ENCODE measurements around the gene SRSF3.
"Not testable (repeated sequence)": the region's sequence is repeated elsewhere in the genome, so short reads cannot be mapped to it uniquely, and the experiment has no call there.

Gene SRSF3

DNA sequence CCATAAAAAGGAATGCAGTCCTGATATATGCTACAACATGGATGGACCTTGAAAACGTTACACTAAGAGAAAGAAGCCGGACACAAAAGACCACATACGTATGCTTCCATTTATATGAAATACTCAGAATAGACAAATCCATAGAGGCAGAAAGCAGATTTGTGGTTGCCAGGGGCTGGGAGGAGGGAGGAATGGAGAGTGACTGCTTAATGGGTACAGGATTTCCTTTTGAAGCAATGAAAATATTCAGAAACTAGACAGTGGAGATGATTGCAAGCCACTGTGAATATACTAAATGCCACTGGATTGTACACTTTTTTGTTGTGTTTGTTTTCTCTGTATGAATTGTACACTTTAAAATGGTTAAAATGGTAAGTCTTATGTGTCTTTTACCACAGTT lies 54.9 kb downstream of the SRSF3 start:
- Histone ChIP-seq H3K36me3 (ENCODE audit: control insufficient read depth, insufficient read depth, low read length) (no peaks in the 10 kb centered on the region), H3K27ac (ENCODE audit: insufficient read depth, low read depth, low read length, poor library complexity, severe bottlenecking) (no peak overlapping the region), H3K27me3 (ENCODE audit: control insufficient read depth, insufficient read depth, low read length, poor library complexity, severe bottlenecking) (no peaks in the 10 kb centered on the region), H3K9me3 (ENCODE audit: control insufficient read depth, low read length) (no peaks in the 10 kb centered on the region), H3K4me3 (ENCODE audit: insufficient read depth, low read depth, low read length) (no peak overlapping the region), H3K4me1 (ENCODE audit: control insufficient read depth, insufficient read depth, low read length) (no peaks in the 10 kb centered on the region)
- WGBS, 2 experiments, result 97 to 100% methylated on average over 3 of the region's 3 CpGs

DNA sequence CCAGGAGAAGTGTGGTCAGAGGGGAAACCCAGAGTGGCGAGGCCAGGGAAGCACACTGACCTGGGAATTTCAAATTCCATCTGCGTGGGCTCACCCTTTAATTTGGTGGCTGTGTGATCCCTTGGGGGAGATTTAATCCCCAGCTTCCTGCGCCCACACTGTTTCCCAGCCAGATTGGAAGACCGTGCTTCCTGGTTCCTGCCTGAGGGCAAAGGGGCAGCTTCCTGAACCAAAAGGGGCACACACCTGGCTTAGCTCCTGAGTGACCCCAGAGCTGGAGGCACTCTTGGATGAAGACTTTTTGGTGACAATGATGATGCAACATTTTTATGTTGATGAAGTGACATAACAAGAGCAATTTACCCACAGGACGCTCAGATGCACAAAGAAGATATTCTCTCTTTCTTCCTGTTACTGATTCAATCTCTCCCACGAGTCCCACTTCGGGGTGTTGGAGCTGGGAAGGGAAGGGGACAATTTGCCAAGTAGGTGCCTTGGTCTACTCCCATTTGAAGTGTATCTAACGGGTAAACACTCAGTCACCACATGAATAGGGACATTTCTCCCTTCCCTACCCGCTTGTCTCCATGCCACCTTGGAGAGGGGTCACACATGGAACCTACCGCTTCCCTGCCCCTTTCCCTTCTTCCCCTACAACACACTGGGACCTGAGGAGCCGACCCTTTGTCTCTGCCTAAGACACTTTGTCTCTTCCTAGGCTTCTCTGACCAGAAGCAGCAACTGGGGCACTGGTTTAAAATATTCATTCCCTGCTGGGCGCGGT lies 55.7 kb downstream of the SRSF3 start:
- WGBS, 2 experiments, result 83 to 86% methylated on average over 13 of the region's 13 CpGs
- Histone ChIP-seq H3K27ac (ENCODE audit: insufficient read depth, low read depth, low read length, poor library complexity, severe bottlenecking) (no peak overlapping the region), H3K27me3 (ENCODE audit: control insufficient read depth, insufficient read depth, low read length, poor library complexity, severe bottlenecking) (no peaks in the 10 kb centered on the region), H3K9me3 (ENCODE audit: control insufficient read depth, low read length) (no peaks in the 10 kb centered on the region), H3K36me3 (ENCODE audit: control insufficient read depth, insufficient read depth, low read length) (no peaks in the 10 kb centered on the region), H3K4me1 (ENCODE audit: control insufficient read depth, insufficient read depth, low read length) (no peaks in the 10 kb centered on the region), H3K4me3 (ENCODE audit: insufficient read depth, low read depth, low read length) (no peak overlapping the region)

DNA sequence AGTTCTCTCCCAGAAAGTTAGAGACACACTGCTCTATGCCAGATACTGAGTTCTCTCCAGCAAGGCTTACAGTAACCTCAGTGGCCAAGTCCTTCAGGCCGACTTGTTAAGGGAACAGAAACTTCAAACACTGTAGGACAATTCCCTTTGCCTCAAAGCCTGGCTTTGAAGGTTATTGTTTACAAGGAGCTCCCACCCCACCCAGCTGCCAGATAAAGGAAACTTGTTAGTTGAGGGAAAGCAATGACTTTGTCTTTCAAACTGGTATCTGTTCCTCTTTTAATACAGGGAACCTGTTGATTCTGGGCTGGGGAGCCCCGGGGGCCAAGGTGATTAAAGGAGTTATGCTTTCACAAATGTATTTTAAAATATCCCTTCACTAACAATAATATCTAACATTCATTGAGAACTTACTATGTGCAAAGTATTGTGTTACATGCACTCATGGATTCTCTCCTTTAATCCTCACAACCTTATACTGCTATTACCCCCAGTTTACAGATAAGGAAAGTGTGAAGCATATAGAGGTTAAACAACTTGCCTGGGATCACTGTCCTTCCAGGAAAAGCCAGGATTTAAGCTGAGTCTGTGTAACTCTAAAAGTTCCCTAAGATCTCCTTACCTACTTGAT lies 56.8 kb downstream of the SRSF3 start:
- Histone ChIP-seq H3K27ac (ENCODE audit: insufficient read depth, low read depth, low read length, poor library complexity, severe bottlenecking) (no peak overlapping the region), H3K4me3 (ENCODE audit: insufficient read depth, low read depth, low read length) (no peak overlapping the region), H3K4me1 (ENCODE audit: control insufficient read depth, insufficient read depth, low read length) (no peaks in the 10 kb centered on the region), H3K27me3 (ENCODE audit: control insufficient read depth, insufficient read depth, low read length, poor library complexity, severe bottlenecking) (no peaks in the 10 kb centered on the region), H3K9me3 (ENCODE audit: control insufficient read depth, low read length) (no peaks in the 10 kb centered on the region), H3K36me3 (ENCODE audit: control insufficient read depth, insufficient read depth, low read length) (no peaks in the 10 kb centered on the region)
- 26 to 59% methylated on average over 1 to 2 of the region's 2 CpGs for WGBS, 2 experiments

DNA sequence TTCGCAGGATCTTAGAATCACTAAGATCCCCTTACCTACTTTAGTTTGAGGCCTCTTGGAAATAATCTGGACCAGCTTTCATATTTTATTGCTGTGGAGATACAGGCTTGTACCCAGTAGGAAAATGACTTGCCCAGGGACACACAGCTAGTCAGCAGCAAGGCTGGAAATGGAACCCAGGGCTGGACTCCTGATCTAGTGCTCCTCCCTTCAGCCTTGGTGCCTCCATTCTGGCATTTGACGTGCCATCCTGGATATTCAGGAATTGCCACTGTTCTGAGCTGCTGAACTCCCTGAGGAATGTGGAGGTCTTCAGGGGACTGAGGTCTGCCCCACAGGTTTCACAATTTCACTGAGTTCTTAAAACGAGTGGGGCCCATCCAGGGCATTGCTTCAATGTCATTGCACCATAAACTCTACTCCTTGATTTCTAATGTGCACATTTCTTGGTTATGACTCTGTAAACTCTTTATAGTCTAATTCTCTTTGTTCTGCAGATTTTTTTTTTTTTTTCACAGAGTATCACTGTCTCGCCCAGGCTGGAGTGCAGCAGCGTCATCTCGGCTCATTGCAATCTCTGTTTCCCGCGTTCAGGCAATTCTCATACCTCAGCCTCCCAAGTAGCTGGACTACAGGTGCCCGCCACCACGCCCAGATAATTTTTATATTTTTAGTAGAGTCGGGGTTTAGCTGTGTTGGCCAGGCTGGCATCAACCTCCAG lies 57.7 kb downstream of the SRSF3 start:
- no peaks in the 10 kb centered on the region for H3K27me3 ChIP-seq (ENCODE audit: control insufficient read depth, insufficient read depth, low read length, poor library complexity, severe bottlenecking)

DNA sequence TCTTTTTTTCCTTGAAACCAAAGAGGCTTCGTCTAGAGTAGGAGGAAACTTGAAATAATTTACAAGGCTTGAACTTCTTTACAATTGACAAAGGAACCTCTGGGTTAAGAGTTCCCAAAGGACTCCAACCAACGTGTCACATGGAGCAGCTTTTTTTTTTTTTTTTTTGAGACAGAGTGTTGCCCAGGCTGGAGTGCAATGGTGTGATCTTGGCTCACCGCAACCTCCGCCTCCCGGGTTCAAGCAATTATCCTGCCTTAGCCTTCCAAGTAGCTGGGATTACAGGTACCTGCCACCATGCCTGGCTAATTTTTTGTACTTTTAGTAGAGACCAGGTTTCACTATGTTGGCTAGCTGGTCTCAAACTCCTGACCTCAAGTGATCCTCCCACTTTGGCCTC lies 60.3 kb downstream of the SRSF3 start:
- not testable (repeated sequence) for H3K36me3 ChIP-seq (ENCODE audit: control insufficient read depth, insufficient read depth, low read length); H3K4me3 ChIP-seq (ENCODE audit: insufficient read depth, low read depth, low read length); H3K27me3 ChIP-seq (ENCODE audit: control insufficient read depth, insufficient read depth, low read length, poor library complexity, severe bottlenecking); H3K27ac ChIP-seq (ENCODE audit: insufficient read depth, low read depth, low read length, poor library complexity, severe bottlenecking); H3K9me3 ChIP-seq (ENCODE audit: control insufficient read depth, low read length); H3K4me1 ChIP-seq (ENCODE audit: control insufficient read depth, insufficient read depth, low read length)
- 92 to 94% methylated on average over 4 to 5 of the region's 5 CpGs for WGBS, 2 experiments

More for the DNA sequence above, 57.7 kb downstream of the SRSF3 start:
- Histone ChIP-seq H3K36me3 (ENCODE audit: control insufficient read depth, insufficient read depth, low read length) (no peaks in the 10 kb centered on the region), H3K9me3 (ENCODE audit: control insufficient read depth, low read length) (no peaks in the 10 kb centered on the region), H3K4me1 (ENCODE audit: control insufficient read depth, insufficient read depth, low read length) (no peaks in the 10 kb centered on the region), H3K4me3 (ENCODE audit: insufficient read depth, low read depth, low read length) (no peak overlapping the region), H3K27ac (ENCODE audit: insufficient read depth, low read depth, low read length, poor library complexity, severe bottlenecking) (no peak overlapping the region)
- WGBS, 2 experiments, result 89 to 94% methylated on average over 11 of the region's 11 CpGs
